CD14-positive monocyte (primary cell): ENCODE data around the gene FAM110A. TPM values are rescaled to one million over a fixed set of nuclear protein-coding genes. Genes with fewer than 3 reads are reported as not detected.

Experiments used
- DNase-seq, 3 donors: peaks; one replicate each; pipeline ENCODE4 v3.0.0-alpha.2; 2011 to 2022
- H2AFZ ChIP-seq: 2 replicates; pipeline ENCODE4 v1.6.0; 2012; ENCODE audit warnings: mild to moderate bottlenecking, low read depth, low read length, inconsistent platforms; ENCODE audit not compliant: insufficient read depth, poor library complexity, severe bottlenecking
- H3K27ac ChIP-seq, 2 donors: 1 replicate in 1 of 2; 2 replicates in 1 of 2; pipeline ENCODE4 v1.5.1; 2012 to 2013; ENCODE audit warnings: low read length in 2 of 2, control low read depth in 1 of 2, inconsistent platforms in 1 of 2, low read depth in 1 of 2, mild to moderate bottlenecking in 1 of 2
- H3K27me3 ChIP-seq, 2 donors: one replicate each; pipeline versions ENCODE4 v1.6.0 to v1.6.1; 2011 to 2013; ENCODE audit warnings: low read length in 2 of 2; ENCODE audit not compliant: control insufficient read depth in 2 of 2, insufficient read depth in 2 of 2
- H3K36me3 ChIP-seq, 2 donors: replicated peaks in 1 of 2; 1 replicate in 1 of 2; 2 replicates in 1 of 2; pipeline versions ENCODE4 v1.5.1 to v1.6.1; 2012 to 2013; ENCODE audit warnings: low read length in 2 of 2, control low read depth in 1 of 2, inconsistent platforms in 1 of 2, mild to moderate bottlenecking in 1 of 2; ENCODE audit not compliant: insufficient read depth in 2 of 2, control insufficient read depth in 1 of 2
- H3K4me1 ChIP-seq, 2 donors: 1 replicate in 1 of 2; 2 replicates in 1 of 2; pipeline versions ENCODE4 v1.5.1 to v1.6.1; 2012 to 2013; ENCODE audit warnings: low read length in 2 of 2, control low read depth in 1 of 2, inconsistent platforms in 1 of 2, mild to moderate bottlenecking in 1 of 2, moderate library complexity in 1 of 2; ENCODE audit not compliant: insufficient read depth in 2 of 2, control insufficient read depth in 1 of 2
- H3K4me2 ChIP-seq: replicated peaks from 2 replicates; pipeline ENCODE3; 2012; ENCODE audit warnings: low read length, moderate library complexity, mild to moderate bottlenecking; ENCODE audit not compliant: poor library complexity, severe bottlenecking; ENCODE audit errors: extremely low read depth
- H3K4me3 ChIP-seq, 3 experiments: fragments of 200-600 bp in 1 of 3; sonication (generic) in 1 of 3; replicated peaks in 1 of 3; 1 replicate in 2 of 3; 2 replicates in 1 of 3; pipeline ENCODE4 v1.5.1; 2011 to 2013; ENCODE audit warnings: low read length in 3 of 3, mild to moderate bottlenecking in 3 of 3, control low read depth in 2 of 3, low read depth in 2 of 3, inconsistent platforms in 1 of 3, moderate library complexity in 1 of 3
- H3K79me2 ChIP-seq: 2 replicates; pipeline ENCODE4 v1.6.0; 2012; ENCODE audit warnings: mild to moderate bottlenecking, control low read depth, inconsistent platforms, low read length, moderate library complexity; ENCODE audit not compliant: insufficient read depth
- H3K9ac ChIP-seq: 2 replicates; pipeline ENCODE4 v1.6.0; 2017; ENCODE audit warnings: low read length, mild to moderate bottlenecking; ENCODE audit not compliant: insufficient read depth, poor library complexity, severe bottlenecking
- H3K9me3 ChIP-seq, 2 donors: replicated peaks in 1 of 2; 1 replicate in 1 of 2; 2 replicates in 1 of 2; pipeline versions ENCODE4 v1.5.1 to v1.6.1; 2012 to 2013; ENCODE audit warnings: low read length in 2 of 2, control low read depth in 1 of 2; ENCODE audit not compliant: control insufficient read depth in 1 of 2, insufficient read depth in 1 of 2
- H4K20me1 ChIP-seq: 2 replicates; pipeline ENCODE4 v1.6.0; 2012; ENCODE audit warnings: mild to moderate bottlenecking, low read length, control low read depth, moderate library complexity; ENCODE audit not compliant: insufficient read depth
- H3K27ac Mint-ChIP-seq, 7 donors: one replicate each; pipeline ENCODE4 v1.8.0; 2020; ENCODE audit warnings: mild to moderate bottlenecking in 7 of 7, mixed read lengths in 7 of 7, moderate library complexity in 6 of 7, inconsistent platforms in 2 of 7
- H3K27me3 Mint-ChIP-seq, 3 donors: one replicate each; pipeline ENCODE4 v1.8.0; 2021 to 2022; ENCODE audit warnings: low read depth in 3 of 3, mild to moderate bottlenecking in 3 of 3, mixed read lengths in 3 of 3, moderate library complexity in 3 of 3, inconsistent platforms in 1 of 3
- H3K36me3 Mint-ChIP-seq, 2 donors: one replicate each; pipeline ENCODE4 v1.8.0; 2020; ENCODE audit warnings: mixed read lengths in 2 of 2, inconsistent platforms in 1 of 2, mild to moderate bottlenecking in 1 of 2
- H3K4me1 Mint-ChIP-seq: one replicate; pipeline ENCODE4 v1.8.0; 2020; ENCODE audit warnings: mild to moderate bottlenecking, mixed read lengths
- H3K4me3 Mint-ChIP-seq, 2 donors: one replicate each; pipeline ENCODE4 v1.8.0; 2020; ENCODE audit warnings: mild to moderate bottlenecking in 2 of 2, mixed read lengths in 2 of 2, moderate library complexity in 1 of 2
- H3K9me3 Mint-ChIP-seq, 7 donors: one replicate each; pipeline ENCODE4 v1.8.0; 2020 to 2022; ENCODE audit warnings: mixed read lengths in 7 of 7, mild to moderate bottlenecking in 6 of 7, moderate library complexity in 6 of 7, inconsistent platforms in 2 of 7
- WGBS: methylation state at CpG from one replicate; pipeline ENCODE4 v1.1.5; 2013; ENCODE audit warnings: missing lambda C conversion rate; ENCODE audit not compliant: insufficient coverage; 5-methylcytosine and 5-hydroxymethylcytosine counted together
- intact Hi-C, 2 donors: fragments of 100-400 bp; cut with micrococcal nuclease; formaldehyde crosslinking; loops; one replicate each; pipeline versions ENCODE4 v1.15.0 to v1.15.1; 2023
- polyA plus RNA-seq, 3 donors: library from polyadenylated mRNA; depleted of rRNA in 1 of 3; unstranded in 2 of 3; stranded (reverse) in 1 of 3; fragments of 300-500 nt in 2 of 3; fragments of >200 nt in 1 of 3; fragmentation: Illumina TruSeq in 2 of 3; gene quantifications; 1 replicate in 2 of 3; 2 replicates in 1 of 3; pipeline ENCODE4 v1.2.3, GENCODE V29; 2012 to 2021
- TF ChIP-seq, protein P1 (sequence below): fragments of 200-600 bp; IDR thresholded peaks from one replicate; pipeline ENCODE4 v1.8.0; 2022; ENCODE audit warnings: antibody characterized with exemption, mild to moderate bottlenecking

FAM110A gene
- polyA plus RNA-seq, 3 donors = 13.8 to 43.2 (median 27.8) TPM

GRCh38 chr20:824916-825315 lies 8.6 kb upstream of the FAM110A start:
- H3K4me3 Mint-ChIP-seq = no peak overlapping the region
- intact Hi-C loops = no loop called here
- 92% methylated on average over 2 of the region's 4 CpGs for WGBS
- H3K4me3 ChIP-seq = no peak overlapping the region
- peaks cover 28% of the 10 kb centered on the region for H3K4me1 Mint-ChIP-seq
- peak overlapping the region in 2 of 7 donors; percentile 30 for H3K27ac Mint-ChIP-seq
- DNase-seq = no peak
- no peak overlapping the region for H3K4me2 ChIP-seq
- H3K4me1 ChIP-seq = peaks cover 14 to 25% of the 10 kb centered on the region in 2 donors
- no peak overlapping the region for H3K27ac ChIP-seq
- H3K36me3 Mint-ChIP-seq = no peaks in the 10 kb centered on the region
- H3K9me3 ChIP-seq = no peaks in the 10 kb centered on the region
- TF ChIP-seq, protein P1, sequence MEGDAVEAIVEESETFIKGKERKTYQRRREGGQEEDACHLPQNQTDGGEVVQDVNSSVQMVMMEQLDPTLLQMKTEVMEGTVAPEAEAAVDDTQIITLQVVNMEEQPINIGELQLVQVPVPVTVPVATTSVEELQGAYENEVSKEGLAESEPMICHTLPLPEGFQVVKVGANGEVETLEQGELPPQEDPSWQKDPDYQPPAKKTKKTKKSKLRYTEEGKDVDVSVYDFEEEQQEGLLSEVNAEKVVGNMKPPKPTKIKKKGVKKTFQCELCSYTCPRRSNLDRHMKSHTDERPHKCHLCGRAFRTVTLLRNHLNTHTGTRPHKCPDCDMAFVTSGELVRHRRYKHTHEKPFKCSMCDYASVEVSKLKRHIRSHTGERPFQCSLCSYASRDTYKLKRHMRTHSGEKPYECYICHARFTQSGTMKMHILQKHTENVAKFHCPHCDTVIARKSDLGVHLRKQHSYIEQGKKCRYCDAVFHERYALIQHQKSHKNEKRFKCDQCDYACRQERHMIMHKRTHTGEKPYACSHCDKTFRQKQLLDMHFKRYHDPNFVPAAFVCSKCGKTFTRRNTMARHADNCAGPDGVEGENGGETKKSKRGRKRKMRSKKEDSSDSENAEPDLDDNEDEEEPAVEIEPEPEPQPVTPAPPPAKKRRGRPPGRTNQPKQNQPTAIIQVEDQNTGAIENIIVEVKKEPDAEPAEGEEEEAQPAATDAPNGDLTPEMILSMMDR = no peak
- H3K27me3 ChIP-seq = no peaks in the 10 kb centered on the region
- no peaks in the 10 kb centered on the region for H4K20me1 ChIP-seq
- no peaks in the 10 kb centered on the region for H3K79me2 ChIP-seq
- no peak overlapping the region for H3K9ac ChIP-seq
- no peak overlapping the region for H2AFZ ChIP-seq
- peaks cover 2 to 4% (median 3%) of the 10 kb centered on the region in 3 donors for H3K27me3 Mint-ChIP-seq
- H3K9me3 Mint-ChIP-seq = peaks cover 0 to 3% (median 0%) of the 10 kb centered on the region in 7 donors
- H3K36me3 ChIP-seq = no peaks in the 10 kb centered on the region

DNA sequence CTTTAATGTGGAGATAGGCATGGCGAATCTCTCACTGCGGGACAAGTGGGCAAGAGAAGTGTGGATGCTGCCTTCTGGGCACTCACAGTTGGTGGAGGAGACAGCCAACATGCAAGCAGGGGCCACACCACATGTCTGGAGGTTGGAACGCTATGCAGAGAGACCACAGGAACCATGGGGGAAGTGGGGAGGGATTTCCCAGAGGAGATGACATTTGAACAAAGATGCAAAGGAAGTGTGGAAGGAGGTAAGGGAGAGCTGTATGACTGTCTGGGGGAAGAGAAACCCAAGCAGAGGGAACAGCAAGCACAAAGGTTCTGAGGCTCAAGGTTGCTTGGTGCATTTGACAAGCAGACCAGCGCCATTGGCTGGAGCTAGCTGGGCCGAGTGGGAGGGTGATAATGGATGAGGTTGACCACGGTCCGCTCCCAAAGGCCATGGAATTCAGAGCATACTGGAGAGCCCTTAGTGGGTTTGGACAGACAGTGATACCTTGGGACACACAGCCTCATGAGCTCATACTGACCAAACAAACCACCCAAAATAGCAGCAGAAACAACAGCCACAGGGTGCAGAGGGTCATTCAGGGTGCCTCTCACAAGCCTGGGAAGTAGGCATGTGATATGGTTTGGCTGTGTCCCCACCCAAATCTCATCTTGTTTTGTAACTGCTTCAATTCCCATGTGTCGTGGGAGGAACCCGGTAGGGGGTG lies 7.6 kb upstream of the FAM110A start:
- TF ChIP-seq, protein P1 = no peak
- H3K9me3 ChIP-seq = no peaks in the 10 kb centered on the region
- peaks cover 24 to 34% of the 10 kb centered on the region in 2 donors for H3K4me1 ChIP-seq
- no peak overlapping the region for H3K27ac ChIP-seq
- H3K27ac Mint-ChIP-seq = peak overlapping the region in 5 of 7 donors; percentile 1 to 83 (median 34)
- intact Hi-C loops = no loop called here
- peaks cover 30% of the 10 kb centered on the region for H3K4me1 Mint-ChIP-seq
- H3K9ac ChIP-seq = no peak overlapping the region
- no peak for DNase-seq
- no peaks in the 10 kb centered on the region for H3K36me3 ChIP-seq
- no peak overlapping the region for H2AFZ ChIP-seq
- peaks cover 0 to 3% (median 0%) of the 10 kb centered on the region in 7 donors for H3K9me3 Mint-ChIP-seq
- H4K20me1 ChIP-seq = no peaks in the 10 kb centered on the region
- H3K36me3 Mint-ChIP-seq = no peaks in the 10 kb centered on the region
- H3K27me3 Mint-ChIP-seq = peaks cover 2 to 4% (median 3%) of the 10 kb centered on the region in 3 donors
- 50% methylated on average over 2 of the region's 9 CpGs for WGBS
- no peaks in the 10 kb centered on the region for H3K27me3 ChIP-seq
- H3K4me2 ChIP-seq = no peak overlapping the region
- no peak overlapping the region for H3K4me3 Mint-ChIP-seq
- no peak overlapping the region for H3K4me3 ChIP-seq
- no peaks in the 10 kb centered on the region for H3K79me2 ChIP-seq
